Renal pelvis (tissue), 4 donors: ENCODE measurements around the gene TMEM163. TPM values are rescaled to one million over a fixed set of nuclear protein-coding genes. Genes with fewer than 3 reads are reported as not detected.
"Not testable (repeated sequence)": the region's sequence is repeated elsewhere in the genome, so short reads cannot be mapped to it uniquely, and the experiment has no call there.

Source experiments
- DNase-seq: peaks from one replicate; pipeline ENCODE4 v3.0.0-alpha.2; 2013
- polyA plus RNA-seq, 3 donors: library from polyadenylated mRNA; unstranded; fragments of 120-200 nt; gene quantifications; one replicate each; pipeline ENCODE4 v1.2.1, GENCODE V29; 2013; ENCODE audit not compliant: insufficient read length in 3 of 3

TMEM163 gene
- polyA plus RNA-seq, 3 donors: 1.6 to 2.0 (median 1.9) TPM

GRCh38 chr2:134536296-134536695 lies 182.5 kb downstream of the TMEM163 start:
- DNase-seq: no peak

- DNase-seq: no peak
Measured at GRCh38 chr2:134532537-134532936, 186.3 kb downstream of the TMEM163 start.

GRCh38 chr2:134527381-134527780 lies 191.4 kb downstream of the TMEM163 start:
- DNase-seq: no peak

GRCh38 chr2:134522496-134523455 lies 196.0 kb downstream of the TMEM163 start:
- DNase-seq: no peak

GRCh38 chr2:134518101-134518500 lies 200.7 kb downstream of the TMEM163 start:
- DNase-seq: no peak

GRCh38 chr2:134515137-134515536 lies 203.7 kb downstream of the TMEM163 start:
- no peak for DNase-seq

DNA sequence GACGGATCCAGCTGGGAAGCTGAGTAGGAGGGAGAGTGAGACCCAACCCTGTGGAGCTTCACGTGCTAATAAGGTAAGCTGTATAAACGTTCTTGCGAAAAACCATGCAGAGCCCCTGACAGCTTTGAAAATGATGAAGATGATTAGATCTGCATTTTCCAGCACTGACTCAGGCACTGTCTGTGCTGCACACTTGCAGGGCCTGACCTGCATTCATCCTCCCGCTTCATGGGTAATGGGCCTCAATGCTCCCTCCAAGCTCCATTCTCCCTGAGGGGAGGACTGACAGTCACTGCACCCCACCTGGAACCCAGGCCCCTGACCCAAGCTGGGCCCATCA lies 205.4 kb downstream of the TMEM163 start:
- no peak for DNase-seq

DNA sequence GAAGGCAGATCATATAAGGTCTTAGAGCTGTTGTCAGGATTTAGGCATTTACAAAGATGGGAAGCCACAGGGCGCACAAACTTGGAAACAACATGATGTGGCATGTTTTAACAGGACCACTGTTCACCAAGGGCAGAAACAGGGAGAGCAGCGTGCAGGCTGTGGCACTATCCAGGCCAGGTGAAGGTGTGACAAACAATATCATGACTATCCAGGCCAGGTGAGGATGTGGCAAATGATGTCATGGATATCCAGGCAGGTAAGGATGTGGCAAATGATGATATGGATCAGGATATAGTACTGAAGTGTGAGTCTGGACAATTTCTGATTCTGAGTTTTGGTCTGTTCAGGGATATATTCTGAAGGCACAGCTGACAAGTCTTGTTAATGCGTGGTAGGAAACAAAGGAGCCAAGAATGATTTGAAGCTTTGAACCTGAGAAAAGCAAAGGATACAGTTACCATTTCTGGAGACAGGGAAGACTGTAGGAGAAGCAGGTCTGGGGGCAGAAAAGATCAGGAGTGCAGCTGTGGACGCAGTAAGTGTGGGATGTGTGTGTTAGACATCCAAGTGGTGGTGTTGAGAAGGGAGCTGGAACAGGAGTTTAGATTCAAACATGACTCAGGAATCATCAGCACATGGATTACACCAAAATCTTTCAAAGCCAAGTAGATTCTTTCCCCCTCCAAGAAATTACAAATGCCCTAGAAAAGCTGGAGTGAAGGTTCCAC lies 205.9 kb downstream of the TMEM163 start:
- no peak for DNase-seq

DNA sequence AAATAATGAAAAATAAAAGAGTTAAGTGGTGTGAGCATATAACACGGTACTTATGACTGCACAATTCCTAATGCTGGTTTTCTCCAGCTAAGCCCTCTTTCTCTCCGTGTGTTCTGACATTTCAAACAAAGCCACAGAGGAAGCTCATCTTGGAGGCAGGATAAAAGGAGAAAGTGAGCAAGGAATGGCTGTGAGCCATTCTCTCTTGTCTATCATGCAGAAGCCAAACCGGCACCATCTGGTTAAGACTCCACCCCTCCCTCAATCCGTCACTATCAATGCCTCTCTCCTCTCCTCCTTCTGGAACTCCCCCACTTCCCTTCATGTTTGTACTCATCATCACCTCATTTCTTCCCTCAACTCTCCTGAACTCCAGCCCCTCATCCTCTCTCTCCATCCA lies 210.4 kb downstream of the TMEM163 start:
- DNase-seq: no peak

GRCh38 chr2:134507697-134508096 lies 211.1 kb downstream of the TMEM163 start:
- no peak for DNase-seq

DNA sequence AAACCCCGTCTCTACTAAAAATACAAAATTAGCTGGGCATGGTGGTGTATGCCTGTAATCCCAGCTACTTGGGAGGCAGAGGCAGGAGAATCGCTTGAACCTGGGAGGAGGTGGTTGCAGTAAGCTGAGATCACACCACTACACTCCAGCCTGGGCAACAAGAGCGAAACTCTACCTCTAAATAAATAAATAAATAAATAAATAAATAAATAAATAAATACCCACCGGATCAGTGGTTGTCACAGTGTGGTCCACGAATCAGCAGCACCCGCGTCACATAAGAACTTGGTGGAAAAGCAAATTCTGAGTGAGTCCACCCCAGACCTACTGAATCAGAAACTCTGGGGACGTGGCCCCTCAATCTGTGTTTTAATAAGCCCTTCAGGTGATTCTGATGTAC lies 211.6 kb downstream of the TMEM163 start:
- not testable (repeated sequence) for DNase-seq

GRCh38 chr2:134505446-134505845 lies 213.4 kb downstream of the TMEM163 start:
- no peak for DNase-seq

DNA sequence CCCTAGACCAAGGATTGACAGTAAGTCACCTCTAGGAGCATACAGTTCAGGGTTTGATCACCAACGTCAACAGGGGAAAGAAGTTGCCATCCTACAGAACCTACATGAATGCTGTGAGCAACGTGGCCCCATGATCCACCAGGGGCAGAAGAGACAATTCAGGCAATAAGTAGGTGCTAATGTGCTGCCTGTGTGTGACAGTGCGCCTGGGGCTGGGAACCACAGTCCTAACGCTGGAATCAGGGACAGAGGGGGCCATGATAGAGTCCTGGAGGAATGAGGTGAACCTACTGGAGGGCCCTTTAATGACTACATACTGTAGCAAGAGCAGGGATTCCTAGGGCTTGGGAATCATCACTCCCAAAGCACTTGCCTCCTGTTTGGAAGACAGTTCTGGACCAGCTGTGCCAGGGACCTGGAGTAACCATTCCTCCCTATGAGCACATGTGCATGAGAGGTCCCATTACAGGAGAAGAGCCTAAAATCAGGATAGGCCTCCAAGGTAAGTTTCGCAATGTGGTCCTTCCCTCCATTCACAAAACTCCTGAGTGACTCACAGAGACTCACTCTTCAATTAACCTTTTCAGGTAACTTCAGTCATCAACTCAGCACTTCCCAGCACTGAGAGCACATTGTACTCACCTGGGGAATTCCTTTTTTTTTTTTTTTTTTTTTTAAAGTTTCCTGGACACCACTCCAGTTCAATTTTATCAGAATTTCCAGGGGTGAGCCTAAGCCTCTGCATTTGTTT lies 214.0 kb downstream of the TMEM163 start:
- no peak for DNase-seq

DNA sequence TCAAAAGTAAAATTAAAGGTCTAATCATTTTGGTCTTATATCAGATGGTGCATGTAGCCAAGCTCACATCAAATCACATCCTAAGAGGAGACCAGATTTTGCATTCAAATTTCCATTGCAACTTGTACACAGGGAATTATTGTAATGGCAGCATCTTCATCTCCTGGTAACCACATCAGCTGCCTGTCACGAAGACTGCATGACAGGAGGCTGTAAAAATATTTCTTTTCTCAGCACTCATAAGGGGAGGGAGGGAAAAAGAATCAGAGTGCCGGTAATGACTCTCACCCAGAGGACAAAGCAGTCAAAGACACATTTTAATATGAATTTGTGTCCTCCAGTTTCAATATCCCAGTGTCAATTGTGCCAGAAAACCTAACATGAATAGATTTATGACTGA lies 216.7 kb downstream of the TMEM163 start:
- DNase-seq: no peak

- no peak for DNase-seq
Measured at GRCh38 chr2:134501476-134502091, 217.2 kb downstream of the TMEM163 start.

DNA sequence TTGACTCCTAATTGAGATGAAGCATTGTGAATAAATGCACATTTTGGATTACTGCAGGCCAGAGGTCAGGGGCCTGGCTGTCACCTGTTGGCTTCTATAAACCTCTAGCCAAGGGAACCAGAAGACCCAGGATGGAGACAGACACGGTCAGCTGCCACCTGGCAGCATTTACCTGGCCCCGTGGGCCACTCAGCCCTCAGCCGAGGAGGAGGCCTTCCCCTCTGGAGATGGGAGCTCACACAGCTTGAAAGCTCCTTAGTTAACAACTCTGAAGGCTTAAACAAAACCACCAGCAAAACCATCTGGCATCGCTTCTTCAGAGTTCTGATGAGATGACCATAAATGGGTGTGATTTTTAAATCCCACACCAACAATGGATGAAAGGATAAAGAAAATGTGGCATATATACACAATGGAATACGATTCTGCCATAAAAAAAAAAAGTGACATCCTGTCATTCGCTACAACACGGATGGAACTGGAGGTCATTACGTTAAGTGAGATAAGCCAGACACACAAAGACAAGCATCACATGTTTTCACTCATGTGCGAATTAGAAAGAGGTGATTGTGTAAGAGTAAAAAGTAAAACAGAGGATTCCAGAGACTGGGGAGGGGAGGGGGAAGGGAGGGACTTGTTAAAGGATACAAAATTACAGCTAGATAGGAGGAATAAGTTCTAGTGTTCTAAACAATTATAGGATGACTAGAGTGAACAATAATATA lies 218.4 kb downstream of the TMEM163 start:
- DNase-seq: no peak

GRCh38 chr2:134499307-134499926 lies 219.4 kb downstream of the TMEM163 start:
- no peak for DNase-seq

GRCh38 chr2:134498654-134499053 lies 220.1 kb downstream of the TMEM163 start:
- DNase-seq: no peak

- DNase-seq: no peak
Measured at GRCh38 chr2:134493797-134494196, 225.0 kb downstream of the TMEM163 start.

DNA sequence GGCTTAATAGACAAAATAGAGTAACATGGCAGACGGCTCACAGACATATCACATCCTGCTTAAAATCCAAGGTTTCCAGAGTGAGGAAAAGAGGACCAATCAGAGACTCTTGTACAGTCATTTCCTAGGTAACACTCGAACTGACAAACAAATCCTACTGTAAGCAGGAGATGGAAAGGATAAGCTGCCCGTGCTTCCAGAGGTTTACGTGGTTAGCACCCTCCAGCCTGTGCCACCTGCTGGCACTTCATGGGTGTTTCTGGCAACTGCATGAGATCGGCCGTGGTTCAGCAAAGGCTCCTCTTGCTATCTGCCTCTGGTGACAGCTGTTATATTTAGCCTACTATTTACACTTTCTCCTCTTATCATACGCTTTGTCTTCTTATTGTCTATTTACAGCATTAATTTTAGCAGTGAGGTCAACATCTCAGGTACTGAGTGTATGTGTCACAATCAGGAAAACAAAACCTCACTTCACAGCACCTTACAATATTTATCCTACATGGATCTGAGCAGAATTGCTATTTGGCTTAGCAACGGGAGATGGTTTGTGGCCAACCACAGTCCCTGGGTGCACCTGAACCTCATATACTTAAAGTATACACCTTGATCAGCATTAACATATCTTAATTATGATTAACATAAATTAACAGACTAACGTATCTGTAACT lies 226.9 kb downstream of the TMEM163 start:
- DNase-seq: no peak
